Measurements from ENCODE around the gene WASHC2C.
"Not testable (repeated sequence)": the region's sequence is repeated elsewhere in the genome, so short reads cannot be mapped to it uniquely, and the experiment has no call there.

GRCh38 chr10:45710200-45710796, 16.8 kb upstream of the WASHC2C start:
- not testable (repeated sequence) for TF ChIP-seq CTCF (IDR thresholded peaks at IDR 0.05; ENCODE audit: low read length); EZH2 (IDR thresholded peaks at IDR 0.05; ENCODE audit: borderline replicate concordance, low read length)

Data from OCI-LY1 (cell line).